ENCODE measurements around the gene GTF2IRD1.

DNA sequence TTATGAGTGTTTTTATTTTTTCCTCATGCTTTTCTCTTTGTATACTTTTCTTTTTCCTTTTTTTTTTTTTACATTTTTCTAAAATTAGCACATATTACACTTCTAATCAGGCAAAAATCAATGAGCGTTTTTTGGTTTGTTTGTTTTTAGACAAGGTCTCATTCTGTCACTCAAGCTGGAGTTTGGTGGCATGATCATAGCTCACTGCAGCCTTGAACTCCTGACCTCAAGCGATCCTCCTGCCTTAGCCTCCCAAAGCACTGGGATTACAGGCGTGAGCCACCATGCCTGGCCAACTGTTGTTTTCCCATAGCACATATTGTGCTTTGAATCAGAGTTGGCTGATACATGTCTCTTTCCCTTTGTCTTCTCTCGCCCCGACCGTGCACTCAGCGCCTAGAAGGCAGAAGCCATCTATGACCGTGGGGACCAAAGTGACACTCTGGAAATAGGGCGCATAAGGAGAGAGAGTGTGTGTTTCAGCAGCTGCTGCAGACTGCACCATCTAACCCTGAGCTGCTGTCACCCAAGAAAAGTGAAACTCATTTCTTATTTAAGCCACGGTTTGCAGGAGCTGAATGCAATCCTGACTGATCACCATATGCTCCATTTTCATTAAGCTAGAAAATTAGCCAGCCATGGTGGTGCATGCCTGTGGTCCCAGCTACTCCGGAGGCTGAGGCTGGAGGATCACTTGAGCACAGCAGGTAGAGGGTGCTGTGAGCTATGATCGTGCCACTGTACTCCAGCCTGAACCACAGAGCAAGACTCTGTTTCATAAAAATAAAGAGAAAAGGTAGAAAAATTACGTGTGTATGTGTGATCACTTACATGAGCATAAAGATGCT is 162.5 kb downstream of the GTF2IRD1 start:
- TF ChIP-seq POLR2A (IDR thresholded peaks at IDR 0.05; ENCODE audit: low read depth, low read length): no peak
- TF ChIP-seq POLR2AphosphoS5 (IDR thresholded peaks at IDR 0.05; ENCODE audit: low read depth, low read length): no peak
- TF ChIP-seq TAF1 (IDR thresholded peaks at IDR 0.05; ENCODE audit: low read depth, low read length): no peak
- no peak for TF ChIP-seq PAX5 (IDR thresholded peaks at IDR 0.05; ENCODE audit: insufficient read depth, low read length, severe bottlenecking)

Measured in GM12891 (cell line).